RPMI8226 (cell line): ENCODE measurements around the gene HINT2.

Source experiments
- DNase-seq: peaks from one replicate; pipeline ENCODE4 v3.0.0-alpha.2; 2015

HINT2 gene

GRCh38 chr9:35814841-35815543 is at the start of gene HINT2:
Gene HINT2, minus strand, starts transcription at chr9:35815042. Its CDS starts 63 bp downstream, at chr9:35814979.
- peak; percentile 98 for DNase-seq

- DNase-seq: no peak
These were observed 48.7 kb upstream of the HINT2 start for GRCh38 chr9:35863583-35863982.

GRCh38 chr9:35862328-35862727 is 47.5 kb upstream of the HINT2 start:
- DNase-seq: no peak

GRCh38 chr9:35861161-35861897 is 46.5 kb upstream of the HINT2 start:
- DNase-seq: no peak

GRCh38 chr9:35859990-35860339 is 45.1 kb upstream of the HINT2 start:
- no peak for DNase-seq

- DNase-seq: peak; percentile 67
These were observed 44.6 kb upstream of the HINT2 start for GRCh38 chr9:35859310-35859989.

GRCh38 chr9:35858458-35858857 is 43.6 kb upstream of the HINT2 start:
- DNase-seq: no peak

- no peak for DNase-seq
These were observed 42.0 kb upstream of the HINT2 start for GRCh38 chr9:35856882-35857281.

- no peak for DNase-seq
These were observed 41.4 kb upstream of the HINT2 start for GRCh38 chr9:35856206-35856605.

- no peak for DNase-seq
These were observed 39.4 kb upstream of the HINT2 start for GRCh38 chr9:35854091-35854762.

- no peak for DNase-seq
These were observed 38.3 kb upstream of the HINT2 start for GRCh38 chr9:35852876-35853865.

GRCh38 chr9:35852267-35852815 is 37.5 kb upstream of the HINT2 start:
- DNase-seq: no peak

- peak; percentile 77 for DNase-seq
These were observed 33.1 kb upstream of the HINT2 start for GRCh38 chr9:35847792-35848572.

- DNase-seq: no peak
These were observed 31.3 kb upstream of the HINT2 start for GRCh38 chr9:35845824-35846771.

GRCh38 chr9:35844628-35845270 is 29.9 kb upstream of the HINT2 start:
- peak; percentile 87 for DNase-seq

GRCh38 chr9:35842795-35843194 is 28.0 kb upstream of the HINT2 start:
- no peak for DNase-seq

- DNase-seq: no peak
These were observed 27.3 kb upstream of the HINT2 start for GRCh38 chr9:35842020-35842745.

GRCh38 chr9:35841645-35841900 is 26.7 kb upstream of the HINT2 start:
- DNase-seq: no peak
